NCI-H1694 treated with DMSO at 0.1 percent for 48 hours (cell line): ENCODE results near the gene ERBB4.

ENCODE experiments used
- DNase-seq: peaks from one replicate; lab custom pipeline; 2025; lab: John Stamatoyannopoulos, UW

Gene ERBB4

DNA sequence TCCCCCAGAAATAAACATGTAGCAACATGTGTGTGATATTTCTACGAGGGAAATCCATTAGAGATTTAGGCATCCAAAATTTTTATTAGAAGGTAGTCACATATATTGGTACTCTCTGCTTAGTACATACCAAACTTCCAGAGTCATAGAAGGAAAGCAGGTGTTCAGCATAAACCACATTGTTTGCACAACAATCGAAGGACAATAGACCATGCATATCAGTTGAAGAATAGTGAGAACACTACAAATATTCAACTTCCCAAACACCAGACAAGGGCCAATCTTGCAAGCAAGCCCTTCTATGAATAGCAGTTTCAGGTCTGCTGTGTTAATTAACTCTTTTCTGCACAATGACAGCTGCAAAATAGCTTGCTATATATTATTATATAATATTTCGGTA lies 702.2 kb downstream of the ERBB4 start:
- no peak for DNase-seq

DNA sequence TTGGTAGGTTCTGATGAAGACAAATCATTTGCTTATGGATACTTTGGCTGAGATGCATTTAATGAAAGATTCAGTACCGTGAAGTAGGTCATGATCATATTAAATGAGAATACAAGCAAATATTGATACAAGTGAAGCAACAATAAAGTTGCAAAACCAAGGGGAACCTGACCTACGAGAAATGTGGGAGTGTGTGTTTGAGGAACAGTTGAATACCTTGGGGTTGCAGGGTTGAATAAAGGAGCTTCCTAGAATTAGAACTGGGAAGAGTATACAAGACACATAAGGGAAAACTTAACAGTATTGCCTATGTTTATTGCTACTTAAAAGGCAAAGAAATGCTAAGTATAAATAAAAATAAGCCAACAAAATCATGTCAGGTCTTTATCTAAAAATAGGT lies 702.9 kb downstream of the ERBB4 start:
- DNase-seq, result no peak

DNA sequence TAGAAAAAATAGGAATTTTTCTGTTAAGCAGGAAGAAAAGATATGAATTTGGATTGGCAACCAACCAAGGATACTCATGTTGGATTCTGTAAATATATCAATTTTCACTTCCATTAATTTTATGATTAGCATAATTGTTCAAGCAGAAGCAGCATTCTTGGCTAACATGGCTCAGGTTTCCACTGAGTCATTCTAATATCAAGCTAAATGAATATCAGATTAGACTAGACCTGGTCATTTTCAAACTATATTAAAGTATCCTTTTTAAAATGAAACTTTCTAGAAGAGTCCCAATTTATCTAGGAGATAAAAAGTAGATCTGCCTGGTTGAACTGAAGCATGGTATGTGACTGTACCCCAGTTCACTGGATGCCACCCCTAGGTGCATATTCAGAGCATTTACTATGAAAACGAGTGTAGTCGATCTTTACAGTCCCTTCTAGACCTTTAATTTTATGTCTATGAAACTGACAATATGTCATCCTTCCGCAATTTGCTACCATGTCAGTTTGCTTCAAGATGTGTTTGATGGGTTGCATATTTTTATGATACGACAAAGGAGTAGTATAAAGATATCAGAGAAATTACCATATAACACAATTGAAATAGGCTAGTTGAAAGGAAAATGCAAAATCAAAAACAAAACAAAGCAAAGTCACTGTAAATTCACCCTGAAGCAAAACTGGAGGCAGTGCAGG lies 704.9 kb downstream of the ERBB4 start:
- DNase-seq, result no peak

- DNase-seq, result no peak
Observed at GRCh38 chr2:211829725-211830124, 708.9 kb downstream of the ERBB4 start.

DNA sequence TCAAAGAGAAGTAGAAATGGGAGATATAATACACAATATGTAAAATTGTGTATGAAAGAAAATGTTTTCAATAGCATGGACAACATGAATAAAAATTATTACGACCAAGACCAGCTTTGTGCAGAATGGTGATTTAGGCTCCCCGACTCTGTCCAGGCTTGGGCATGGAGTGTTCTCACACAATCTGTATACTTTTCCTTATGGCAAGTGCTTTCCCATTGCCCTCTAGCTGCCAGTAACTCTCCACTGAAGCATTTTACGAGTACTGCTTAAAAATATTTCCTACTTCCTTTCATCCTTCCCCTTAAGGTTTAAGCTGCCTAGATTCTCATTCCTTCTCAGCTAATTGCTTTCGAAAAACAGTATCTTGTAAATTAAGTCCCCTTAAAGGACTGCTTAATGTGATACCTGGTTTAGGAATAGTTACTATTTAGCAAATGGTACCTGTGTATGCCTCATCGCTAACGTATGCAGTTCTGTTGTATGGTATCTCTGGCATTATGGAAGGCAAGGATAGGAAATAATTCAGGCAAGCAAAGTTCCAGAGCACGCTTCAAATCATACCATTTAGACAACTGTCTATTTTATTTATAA lies 714.6 kb downstream of the ERBB4 start:
- no peak for DNase-seq

DNA sequence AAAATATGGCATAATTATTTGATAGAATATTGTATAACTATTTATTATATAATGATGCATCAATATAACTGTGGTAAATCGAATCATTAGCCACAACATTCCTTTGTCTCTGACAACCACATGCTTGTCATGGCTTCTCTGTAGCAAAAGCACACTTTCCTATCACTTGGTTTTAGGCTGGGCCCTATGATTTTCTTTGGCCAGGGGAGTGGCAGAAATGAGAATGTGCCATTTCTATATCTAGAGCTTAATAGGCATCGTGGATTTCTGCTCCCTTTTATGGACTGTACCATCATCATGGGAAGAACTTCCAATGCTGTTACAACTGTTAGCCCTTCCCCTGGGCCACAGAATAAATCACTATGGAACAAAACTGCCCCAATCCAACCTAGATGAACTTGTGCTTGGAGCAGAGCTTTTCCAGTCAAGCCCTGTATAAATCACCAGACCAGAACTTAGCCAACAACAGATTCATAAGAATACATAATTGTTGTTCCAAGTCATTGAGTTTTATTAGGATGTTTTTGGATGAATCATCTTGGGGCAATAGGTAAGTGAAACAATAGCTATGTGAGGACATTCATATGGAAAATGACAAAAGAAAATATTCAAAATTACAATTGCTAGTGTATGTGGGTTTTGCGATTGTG lies 715.8 kb downstream of the ERBB4 start:
- no peak for DNase-seq

DNA sequence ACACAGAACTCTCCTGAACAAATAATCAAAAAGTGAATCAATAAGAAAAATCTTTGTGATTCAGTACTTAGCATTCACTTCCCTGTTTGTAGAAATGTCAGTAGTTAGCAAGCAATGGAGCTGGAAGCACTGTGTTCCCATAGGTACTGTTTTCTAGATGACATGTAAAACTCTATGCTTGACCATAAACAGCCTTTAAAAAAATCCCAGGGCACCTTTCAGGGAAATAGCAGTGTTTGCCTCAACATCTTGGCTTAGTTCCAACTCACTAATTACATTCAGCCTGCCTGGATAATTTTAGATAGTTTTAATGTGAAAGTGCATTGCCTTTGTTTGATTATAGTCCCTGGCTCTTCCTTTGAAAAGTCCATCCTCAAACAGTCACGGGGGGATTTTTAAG lies 721.8 kb downstream of the ERBB4 start:
- DNase-seq, result peak; percentile 12

- no peak for DNase-seq
Observed at GRCh38 chr2:211812587-211812986, 726.0 kb downstream of the ERBB4 start.

DNA sequence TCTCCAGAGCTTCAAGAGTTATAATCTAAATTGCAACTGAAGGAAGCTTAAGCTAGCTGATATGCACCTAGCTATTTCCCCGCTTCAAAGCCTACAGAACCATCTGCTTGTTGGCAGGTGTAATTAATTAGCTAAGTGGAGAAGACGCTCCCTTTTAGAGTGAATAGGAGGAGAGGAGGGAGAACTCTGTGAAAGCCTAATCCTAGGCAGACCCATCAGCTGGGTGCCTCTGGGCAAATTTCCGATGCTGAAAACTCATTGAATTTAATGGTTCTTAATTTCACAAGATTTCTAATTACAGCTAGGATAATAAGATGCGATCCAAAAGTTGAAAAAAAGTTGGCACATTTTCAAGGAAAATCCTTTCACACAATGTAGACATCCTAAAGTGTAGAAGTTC lies 735.9 kb downstream of the ERBB4 start:
- DNase-seq, result peak; percentile 48

DNA sequence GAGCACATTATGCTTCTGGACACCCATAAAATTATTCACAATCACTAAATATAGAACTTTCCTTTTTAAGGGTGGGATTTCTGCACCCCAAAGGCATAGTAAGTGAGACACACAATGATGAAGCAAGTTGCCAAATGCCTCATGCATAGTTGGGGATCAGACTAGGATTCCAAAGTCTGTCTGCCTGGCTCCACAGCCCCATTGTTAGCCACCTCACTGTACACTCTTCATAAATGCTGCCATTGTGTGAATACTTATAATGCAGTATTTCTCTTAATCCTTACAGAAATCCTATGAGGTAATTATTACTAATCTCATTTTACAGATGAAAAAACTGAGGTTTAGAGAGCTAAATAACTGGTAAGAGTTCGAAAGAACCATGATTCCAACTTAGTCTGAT lies 738.6 kb downstream of the ERBB4 start:
- DNase-seq, result no peak

GRCh38 chr2:211798868-211799267 lies 739.7 kb downstream of the ERBB4 start:
- DNase-seq, result no peak

DNA sequence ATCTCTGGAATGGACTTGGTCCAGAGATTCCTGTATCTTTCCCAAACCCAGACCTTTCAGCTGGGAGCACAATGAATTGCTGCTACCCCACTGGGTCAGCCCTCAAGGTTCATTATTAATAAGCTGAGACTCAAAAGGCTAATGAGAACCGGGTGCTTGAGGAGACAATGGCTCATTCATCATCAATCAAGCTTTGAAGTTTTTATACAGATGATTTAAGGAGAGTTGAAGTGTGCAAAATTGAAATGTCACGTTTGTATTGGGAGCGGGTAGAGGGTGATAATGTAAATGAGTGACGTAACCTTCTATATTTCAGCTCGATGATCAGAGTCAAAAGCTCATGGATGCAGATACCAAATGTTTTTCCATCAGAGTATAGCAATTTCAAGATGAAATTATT lies 744.9 kb downstream of the ERBB4 start:
- DNase-seq, result no peak

- DNase-seq, result no peak
Observed at GRCh38 chr2:211789982-211790381, 748.6 kb downstream of the ERBB4 start.

- no peak for DNase-seq
Observed at GRCh38 chr2:211766689-211767088, 771.9 kb downstream of the ERBB4 start.

DNA sequence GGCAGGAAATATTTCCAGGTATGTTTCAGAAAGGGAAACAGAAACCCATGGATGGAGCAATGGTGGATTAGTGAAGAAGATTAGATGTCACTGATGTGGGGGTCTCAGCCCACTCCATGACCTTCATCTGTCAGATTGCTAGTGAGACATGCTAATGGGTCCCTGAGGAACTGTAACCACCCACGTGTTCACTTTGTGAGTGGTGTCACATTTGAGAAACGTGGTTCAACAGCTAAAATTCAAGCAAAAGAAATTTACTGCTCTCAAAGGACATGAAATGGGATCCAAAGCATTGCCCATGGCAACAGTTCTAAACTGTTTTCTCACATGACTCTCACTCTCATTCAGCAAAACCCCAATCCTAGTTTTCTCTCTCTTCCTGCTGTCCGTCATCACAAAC lies 776.1 kb downstream of the ERBB4 start:
- DNase-seq, result no peak

GRCh38 chr2:211760103-211760502 lies 778.5 kb downstream of the ERBB4 start:
- DNase-seq, result no peak

DNA sequence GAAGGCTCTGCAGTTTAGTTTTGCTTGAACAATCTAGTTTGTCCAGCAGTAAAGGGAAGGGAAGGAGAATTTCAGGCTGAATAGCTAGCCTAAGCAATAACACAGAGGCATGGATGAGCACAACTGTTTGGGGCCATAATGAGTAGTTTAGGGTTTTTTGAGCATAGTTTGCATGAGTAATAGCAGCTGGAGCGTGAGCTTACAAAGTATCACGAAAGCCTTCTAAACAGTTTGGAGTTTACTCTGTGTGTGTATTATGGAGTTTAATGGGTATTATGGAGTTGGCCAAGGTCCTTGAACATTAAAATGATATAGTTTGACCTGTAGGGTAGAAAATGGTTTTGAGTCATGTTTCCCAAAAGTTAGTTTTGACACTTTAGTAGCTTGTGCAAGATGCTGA lies 782.3 kb downstream of the ERBB4 start:
- no peak for DNase-seq

DNA sequence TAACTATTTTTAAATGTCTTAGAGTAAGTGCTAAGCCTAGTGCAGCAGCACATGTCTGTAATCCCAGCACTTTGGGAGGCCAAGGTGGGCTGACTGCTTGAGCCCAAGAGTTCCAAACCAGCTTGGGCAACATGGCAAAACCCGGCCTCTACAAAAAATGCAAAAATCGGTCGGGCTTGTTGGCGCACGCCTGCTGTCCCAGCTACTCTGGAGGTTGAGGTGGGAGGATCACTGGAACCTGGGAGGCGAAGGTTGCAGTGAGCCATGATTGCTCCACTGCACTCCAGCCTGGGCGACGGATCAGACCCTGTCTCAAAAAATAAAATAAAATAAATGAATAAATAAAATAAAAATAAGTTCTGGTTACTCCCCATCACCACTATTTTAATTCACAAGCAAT lies 783.4 kb downstream of the ERBB4 start:
- DNase-seq, result no peak

GRCh38 chr2:211751848-211752247 lies 786.8 kb downstream of the ERBB4 start:
- DNase-seq, result peak; percentile 59

DNA sequence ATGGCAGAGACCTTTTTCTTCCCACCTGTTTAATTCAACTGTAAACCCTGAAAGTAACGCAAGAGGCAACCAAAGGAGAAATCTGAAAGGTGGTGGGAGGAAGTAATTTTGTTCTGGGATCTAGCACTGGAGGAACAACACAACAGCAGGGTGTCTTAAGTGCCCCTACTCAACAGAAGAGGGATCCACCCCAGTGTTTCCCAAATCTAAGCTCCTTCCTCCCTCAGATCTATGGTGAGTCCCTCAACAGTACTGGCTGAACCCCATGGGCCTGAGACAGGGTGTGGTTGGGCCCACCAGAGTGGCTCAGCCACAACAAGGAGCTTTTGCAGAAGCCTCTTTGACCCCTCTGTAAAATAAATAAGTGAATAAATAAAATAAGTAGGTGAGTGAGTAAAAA lies 790.3 kb downstream of the ERBB4 start:
- no peak for DNase-seq

DNA sequence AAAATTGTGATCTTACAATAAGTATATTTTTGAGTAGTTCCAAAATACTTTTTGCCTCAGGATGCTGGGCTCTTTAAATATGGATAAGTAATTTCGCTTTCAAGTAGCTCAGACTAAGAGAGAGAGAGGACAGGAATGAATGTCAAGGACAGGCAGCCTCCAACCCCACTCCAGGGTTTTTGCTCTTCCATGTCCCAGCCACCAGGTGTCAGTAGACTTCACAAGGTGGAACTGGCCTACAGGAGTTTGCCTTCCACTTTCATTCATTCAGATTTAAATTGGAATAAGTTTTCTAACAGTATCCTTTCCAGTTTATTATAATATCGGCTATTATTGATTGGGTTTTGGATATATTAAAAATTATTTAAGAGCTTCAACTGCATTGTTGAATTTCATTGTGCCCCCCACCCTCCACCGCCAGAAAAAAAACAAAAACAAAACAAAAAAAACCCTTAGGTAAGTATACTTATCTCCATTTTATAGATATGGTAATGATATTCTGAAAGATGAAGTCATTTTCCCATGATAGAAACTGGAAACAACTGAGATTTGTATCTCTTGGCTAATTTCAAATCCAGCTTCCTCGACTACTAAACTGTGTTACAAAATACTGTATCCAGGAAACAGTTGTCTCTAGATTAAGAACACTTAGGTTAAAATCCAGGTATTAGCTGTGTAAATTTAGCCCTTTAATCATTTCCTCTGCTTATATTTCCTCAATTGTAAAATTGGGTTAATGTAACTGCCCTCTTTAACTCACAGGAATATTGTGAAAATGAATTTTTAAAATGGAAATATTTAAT lies 793.1 kb downstream of the ERBB4 start:
- peak; percentile 76 for DNase-seq

DNA sequence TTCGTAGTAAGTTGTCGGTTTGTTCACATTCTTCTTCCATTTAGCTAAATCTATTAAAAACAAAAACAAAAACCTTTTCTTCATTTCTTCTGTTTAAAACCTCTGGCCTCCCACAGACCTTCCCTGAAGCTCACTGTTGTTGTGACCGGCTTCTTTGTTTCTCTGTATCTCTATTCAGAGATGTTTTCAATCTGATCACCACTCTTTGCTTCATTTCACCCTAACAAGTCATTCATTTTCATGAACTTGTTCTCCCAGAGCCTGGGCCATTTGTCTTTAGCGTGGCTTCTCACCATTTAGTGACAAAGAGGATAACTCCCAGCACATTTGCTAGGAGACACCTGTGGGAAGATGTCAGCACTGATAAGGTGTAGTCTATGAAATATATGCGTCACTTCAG lies 794.2 kb downstream of the ERBB4 start:
- no peak for DNase-seq

DNA sequence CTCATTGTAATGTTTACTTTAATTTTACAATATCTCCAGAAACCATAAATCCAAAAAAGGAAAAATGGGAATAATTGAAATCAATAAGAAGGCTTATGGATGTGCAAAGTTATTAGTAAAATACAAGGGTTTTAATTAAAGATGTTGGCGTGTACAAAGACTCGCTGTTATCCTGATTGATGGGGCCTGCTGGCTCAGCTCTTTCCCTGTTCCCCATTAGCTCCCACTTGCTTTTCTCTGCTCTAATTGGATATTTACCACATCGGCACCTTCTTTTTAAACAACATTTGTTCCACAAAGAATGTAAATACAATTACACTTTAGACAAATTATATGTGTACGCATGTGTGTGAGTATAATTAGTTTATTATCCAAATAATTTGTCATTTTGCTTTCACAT lies 796.6 kb downstream of the ERBB4 start:
- no peak for DNase-seq
